Non-pigmented ciliary epithelial cell (primary cell): ENCODE measurements around the gene ATP9A.
"Not testable (repeated sequence)": the region's sequence is repeated elsewhere in the genome, so short reads cannot be mapped to it uniquely, and the experiment has no call there.

Source experiments
- DNase-seq: peaks from one replicate; pipeline ENCODE4 v3.0.0-alpha.2; 2010; ENCODE audit warnings: low read depth

The ATP9A gene

GRCh38 chr20:51654060-51654459, 114.1 kb downstream of the ATP9A start:
- DNase-seq, result no peak

GRCh38 chr20:51653226-51653625, 115.0 kb downstream of the ATP9A start:
- no peak for DNase-seq

GRCh38 chr20:51651921-51652549, 116.2 kb downstream of the ATP9A start:
- no peak for DNase-seq

- no peak for DNase-seq
Measured at GRCh38 chr20:51650685-51651134, 117.5 kb downstream of the ATP9A start.

- DNase-seq, result no peak
Measured at GRCh38 chr20:51648571-51648947, 119.6 kb downstream of the ATP9A start.

DNA sequence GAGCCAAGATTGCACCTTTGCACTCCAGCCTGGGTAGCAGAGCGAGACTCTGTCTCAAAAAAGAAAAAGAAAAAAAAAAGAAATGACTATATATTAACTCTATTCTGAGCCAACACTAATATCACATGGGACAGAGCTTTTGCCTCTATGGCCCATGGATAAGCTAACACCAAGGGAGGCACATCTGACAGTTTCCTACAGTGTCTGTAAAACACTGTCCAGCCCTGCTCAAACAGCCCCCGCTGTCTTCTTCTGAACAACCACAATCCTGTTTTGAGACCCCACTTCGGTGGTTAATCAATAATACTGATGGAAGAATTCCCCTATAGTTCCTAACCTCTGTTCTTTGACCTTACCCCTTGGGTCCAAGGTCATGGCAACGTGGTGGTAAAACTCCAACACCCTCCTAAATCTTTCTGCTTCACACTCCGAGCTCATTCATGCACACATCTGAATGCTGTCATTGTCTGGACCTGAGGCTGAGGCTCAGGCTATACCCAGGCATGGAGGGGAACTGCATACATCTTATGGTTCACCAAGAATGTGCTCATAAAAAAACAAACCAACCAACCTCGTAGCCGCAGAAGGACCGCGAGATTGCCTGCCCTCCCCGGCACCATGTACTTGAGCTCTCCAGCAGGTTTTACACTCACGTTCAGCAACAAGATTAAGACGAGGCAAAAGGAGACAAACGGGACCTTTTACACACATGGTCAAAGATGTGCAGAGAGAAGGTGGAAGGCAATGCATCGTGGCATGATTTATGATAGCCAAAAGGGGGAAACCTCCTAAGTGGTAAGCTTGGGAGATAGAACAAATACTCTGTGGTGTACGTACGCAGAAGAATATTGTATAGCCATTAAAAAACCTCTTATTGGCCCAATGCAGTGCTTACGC, 120.3 kb downstream of the ATP9A start:
- DNase-seq, result no peak

GRCh38 chr20:51643810-51644209, 124.4 kb downstream of the ATP9A start:
- DNase-seq, result not testable (repeated sequence)

DNA sequence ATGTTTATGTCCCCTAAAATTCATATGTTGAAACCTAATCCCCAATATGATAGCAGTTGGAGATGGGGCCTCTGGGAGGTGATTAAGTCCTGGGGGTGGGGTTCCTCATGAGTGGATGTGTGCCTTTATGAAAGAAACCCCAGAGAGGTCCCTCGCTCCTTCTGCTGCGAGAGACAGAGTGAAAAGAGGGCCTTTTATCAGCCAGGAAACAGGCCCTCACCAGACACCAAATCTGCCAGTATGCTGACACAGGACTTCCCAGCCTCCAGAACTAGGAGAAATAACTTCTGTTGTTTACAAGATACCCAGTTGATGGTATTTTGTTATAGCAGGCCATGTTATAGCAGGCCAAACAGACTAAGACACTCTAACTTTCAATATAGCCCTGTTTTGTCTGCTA, 124.8 kb downstream of the ATP9A start:
- no peak for DNase-seq

DNA sequence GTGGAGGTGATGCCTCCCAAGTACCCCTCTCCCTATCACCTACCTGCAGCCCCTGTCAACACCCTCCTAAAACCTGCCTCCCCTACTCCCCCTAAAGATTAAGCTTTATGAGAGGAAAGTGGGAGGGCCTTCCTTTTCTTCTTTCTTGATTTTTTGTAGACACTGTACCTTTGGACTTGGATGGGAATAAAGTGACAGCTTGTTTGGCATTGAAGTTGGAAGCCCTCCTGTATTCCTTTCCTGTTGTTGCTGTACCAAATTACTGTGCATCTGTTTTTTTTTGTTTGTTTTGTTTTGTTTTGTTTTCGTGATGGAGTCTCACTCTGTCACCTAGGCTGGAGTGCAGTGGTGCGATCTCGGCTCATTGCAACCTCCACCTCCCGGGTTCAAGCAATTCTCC, 126.3 kb downstream of the ATP9A start:
- DNase-seq, result no peak

DNA sequence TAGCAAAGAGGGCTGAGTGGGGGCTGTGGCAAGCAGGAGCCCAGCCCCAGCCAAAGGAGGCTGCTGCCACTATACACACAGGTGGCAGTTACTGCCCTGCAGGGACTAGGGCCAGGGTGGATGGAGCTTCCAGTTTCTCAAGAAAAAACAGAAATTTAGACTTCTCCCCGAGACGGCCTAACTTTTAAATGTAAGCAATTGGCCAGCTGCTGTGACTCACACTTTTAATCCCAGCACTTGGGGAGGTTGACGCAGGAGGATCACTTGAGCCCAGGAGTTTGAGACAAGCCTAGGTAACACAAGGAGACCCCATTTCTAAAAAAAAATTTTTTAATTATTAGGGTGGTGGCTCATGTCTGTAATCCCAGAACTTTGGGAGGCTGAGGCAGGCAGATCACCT, 127.4 kb downstream of the ATP9A start:
- DNase-seq, result no peak

DNA sequence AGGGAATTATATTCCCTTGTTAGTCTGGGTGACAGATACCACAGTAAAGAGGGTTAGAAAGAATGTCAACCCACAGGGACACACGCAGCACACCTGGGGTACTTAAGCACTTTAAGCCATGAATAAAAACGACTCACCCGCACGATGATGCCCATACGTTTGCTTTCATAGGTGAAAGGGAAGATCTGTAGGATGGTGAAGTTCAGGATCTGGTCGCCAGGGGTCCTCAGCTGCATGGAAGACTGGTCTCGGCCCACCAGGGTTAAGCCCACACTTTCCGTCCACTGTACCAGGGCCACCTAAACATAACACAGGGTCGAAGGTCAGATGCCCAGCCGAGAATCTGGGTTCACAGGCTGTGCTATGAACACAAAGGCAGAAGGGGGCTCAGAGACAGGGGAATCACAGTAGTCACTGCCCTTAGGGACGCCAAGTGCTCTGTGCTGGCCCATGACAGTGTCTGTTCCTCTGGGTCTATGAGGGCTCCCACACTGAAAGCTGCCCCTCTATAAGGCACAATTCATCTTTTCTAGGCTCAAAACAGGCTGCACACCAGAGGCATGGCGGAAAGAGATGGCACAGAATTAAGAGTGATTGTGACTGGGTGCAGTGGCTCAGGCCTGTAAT, 128.9 kb downstream of the ATP9A start:
- no peak for DNase-seq

- no peak for DNase-seq
Measured at GRCh38 chr20:51637241-51637640, 130.9 kb downstream of the ATP9A start.

DNA sequence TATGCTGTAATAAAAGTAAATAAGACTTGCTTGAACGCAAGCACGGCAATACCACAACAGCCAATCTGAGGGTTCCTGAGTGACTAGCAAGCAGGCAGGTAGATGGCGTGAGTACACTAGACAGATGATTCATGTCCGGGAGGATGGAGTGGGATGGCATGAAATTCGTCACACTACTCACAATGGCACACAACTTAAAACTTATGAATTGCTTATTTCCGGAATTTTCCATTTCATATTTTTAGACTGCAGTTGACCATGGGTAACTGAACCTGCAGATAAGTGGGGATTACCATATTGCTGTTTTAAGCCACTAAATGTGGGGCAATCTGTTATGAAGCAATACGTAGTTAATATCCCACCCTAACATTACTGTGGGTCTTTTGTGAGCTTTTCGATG, 132.1 kb downstream of the ATP9A start:
- DNase-seq, result no peak

DNA sequence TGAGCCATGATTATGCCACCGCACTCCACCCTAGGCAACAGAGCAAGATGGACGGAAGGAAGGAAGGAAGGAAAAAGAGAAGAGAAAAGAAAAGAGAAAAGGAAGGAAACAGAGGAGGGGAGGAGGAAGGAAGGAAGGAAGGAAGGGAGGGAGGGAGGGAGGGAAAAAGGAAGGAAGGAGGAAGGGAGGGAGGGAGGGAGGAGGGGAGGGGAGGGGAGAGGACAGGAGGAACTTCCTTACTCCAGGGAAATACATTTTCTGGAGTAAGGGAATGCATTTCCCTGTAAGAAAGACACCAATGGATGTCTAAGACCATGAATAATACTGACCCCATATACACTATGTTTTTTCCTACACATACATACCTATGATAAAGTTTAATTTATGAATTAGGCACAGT, 132.5 kb downstream of the ATP9A start:
- DNase-seq, result no peak

DNA sequence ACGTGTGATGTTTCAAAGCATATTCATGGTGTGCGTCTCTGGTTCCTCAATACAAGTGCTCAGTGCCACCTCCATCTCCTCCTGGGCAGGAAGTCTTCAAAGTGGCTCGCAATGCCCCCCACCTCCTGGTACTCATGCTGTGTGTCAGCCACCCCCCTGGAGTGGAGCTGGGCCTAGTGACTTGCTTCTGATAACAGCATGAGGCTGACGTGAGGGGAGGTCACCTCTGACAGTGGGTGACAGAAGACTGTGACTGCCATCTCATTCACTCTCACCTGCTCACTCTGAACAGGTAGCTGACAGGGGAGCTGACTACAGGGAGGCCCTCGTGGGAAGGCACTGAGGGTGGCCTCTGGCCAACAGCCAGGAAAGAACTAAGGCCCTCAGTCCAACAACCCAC, 133.3 kb downstream of the ATP9A start:
- no peak for DNase-seq

GRCh38 chr20:51634257-51634656, 133.9 kb downstream of the ATP9A start:
- DNase-seq, result no peak

GRCh38 chr20:51633430-51633829, 134.8 kb downstream of the ATP9A start:
- no peak for DNase-seq

- DNase-seq, result no peak
Measured at GRCh38 chr20:51631953-51632352, 136.2 kb downstream of the ATP9A start.

GRCh38 chr20:51631011-51631950, 136.9 kb downstream of the ATP9A start:
- DNase-seq, result peak; percentile 99

GRCh38 chr20:51629399-51630058, 138.7 kb downstream of the ATP9A start:
- DNase-seq, result no peak
